ENCODE measurements around the gene TFDP2.

DNA sequence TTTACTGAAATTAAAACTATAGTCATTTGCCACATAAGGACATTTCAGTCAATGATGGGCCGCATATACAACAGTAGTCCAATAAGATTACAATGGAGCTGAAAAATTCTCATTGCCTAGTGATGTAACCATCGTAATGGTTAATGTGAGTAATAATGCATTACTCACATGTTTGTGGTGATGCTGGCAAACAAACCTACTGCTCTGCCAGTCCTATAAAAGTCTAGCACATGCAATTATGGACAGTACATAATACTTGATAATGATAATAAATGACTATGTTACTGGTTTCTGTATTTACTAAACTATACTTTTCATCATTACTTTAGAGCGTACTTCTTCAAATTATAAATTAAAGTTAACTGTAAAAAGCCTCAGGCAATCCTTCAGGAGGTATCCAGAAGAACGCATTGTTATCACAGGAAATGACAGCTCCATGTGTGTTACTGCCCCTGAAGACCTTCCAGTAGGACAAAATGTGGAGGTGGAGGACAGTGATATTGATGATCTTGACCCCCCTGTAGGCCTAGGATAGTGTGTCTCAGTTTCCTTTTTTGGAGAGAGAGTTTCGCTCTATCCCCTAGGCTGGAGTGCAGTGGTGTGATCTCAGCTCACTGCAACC is 170.2 kb downstream of the TFDP2 start:
- TF ChIP-seq, protein P1, sequence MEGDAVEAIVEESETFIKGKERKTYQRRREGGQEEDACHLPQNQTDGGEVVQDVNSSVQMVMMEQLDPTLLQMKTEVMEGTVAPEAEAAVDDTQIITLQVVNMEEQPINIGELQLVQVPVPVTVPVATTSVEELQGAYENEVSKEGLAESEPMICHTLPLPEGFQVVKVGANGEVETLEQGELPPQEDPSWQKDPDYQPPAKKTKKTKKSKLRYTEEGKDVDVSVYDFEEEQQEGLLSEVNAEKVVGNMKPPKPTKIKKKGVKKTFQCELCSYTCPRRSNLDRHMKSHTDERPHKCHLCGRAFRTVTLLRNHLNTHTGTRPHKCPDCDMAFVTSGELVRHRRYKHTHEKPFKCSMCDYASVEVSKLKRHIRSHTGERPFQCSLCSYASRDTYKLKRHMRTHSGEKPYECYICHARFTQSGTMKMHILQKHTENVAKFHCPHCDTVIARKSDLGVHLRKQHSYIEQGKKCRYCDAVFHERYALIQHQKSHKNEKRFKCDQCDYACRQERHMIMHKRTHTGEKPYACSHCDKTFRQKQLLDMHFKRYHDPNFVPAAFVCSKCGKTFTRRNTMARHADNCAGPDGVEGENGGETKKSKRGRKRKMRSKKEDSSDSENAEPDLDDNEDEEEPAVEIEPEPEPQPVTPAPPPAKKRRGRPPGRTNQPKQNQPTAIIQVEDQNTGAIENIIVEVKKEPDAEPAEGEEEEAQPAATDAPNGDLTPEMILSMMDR (IDR thresholded peaks at IDR 0.05), result no peak
- TF ChIP-seq POLR2A (IDR thresholded peaks at IDR 0.05), result no peak
